Gastrocnemius medialis (tissue), 4 donors: ENCODE results near the gene CXCL12.
A peak's percentile ranks its signal among the peaks of the same experiment; 100 is the strongest.

Experiments
- CTCF ChIP-seq, 5 experiments: fragments of 450-650 bp in 3 of 5; fragments of 200-600 bp in 2 of 5; sonication (generic) in 2 of 5; IDR thresholded peaks in 4 of 5; conservative IDR thresholded peaks in 1 of 5; 1 replicate in 4 of 5; 2 replicates in 1 of 5; pipeline ENCODE4 v1.5.1; 2016 to 2019; ENCODE audit warnings: antibody characterized with exemption in 5 of 5, mild to moderate bottlenecking in 3 of 5, moderate library complexity in 3 of 5
- POLR2A ChIP-seq, 2 donors: fragments of 450-650 bp; IDR thresholded peaks; one replicate each; pipeline ENCODE4 v1.6.1; 2017; ENCODE audit warnings: antibody characterized with exemption in 2 of 2, mild to moderate bottlenecking in 2 of 2, moderate library complexity in 2 of 2

- TF ChIP-seq CTCF (IDR thresholded peaks at IDR 0.05 in 4 of 5, conservative IDR thresholded peaks at IDR 0.05 in 1 of 5), result peak in 2 of 5 experiments; percentile 34 to 35
- no peak for TF ChIP-seq POLR2A (IDR thresholded peaks at IDR 0.05)
Measured at GRCh38 chr10:44339218-44339617, 45.7 kb downstream of the CXCL12 start.
